GM12878 (cell line): Measurements from ENCODE around the gene ARHGAP26. TPM values are rescaled to one million over a fixed set of nuclear protein-coding genes. Genes with fewer than 3 reads are reported as not detected.

Experiments
- BHLHE40 ChIP-seq, 2 experiments: fragments of 450-650 bp in 1 of 2; IDR thresholded peaks; 2 replicates each; pipeline ENCODE4 v1.6.1; 2011 to 2017; ENCODE audit warnings: low read depth in 2 of 2, borderline replicate concordance in 1 of 2, improper control_type of control experiment in 1 of 2, low read length in 1 of 2, mild to moderate bottlenecking in 1 of 2
- CBFB ChIP-seq: IDR thresholded peaks from 2 replicates; pipeline ENCODE4 v1.6.1; 2016; ENCODE audit warnings: antibody characterized with exemption, low read depth
- EED ChIP-seq: sonication (generic); IDR thresholded peaks from 2 replicates; pipeline ENCODE4 v1.6.1; 2016; ENCODE audit warnings: antibody characterized with exemption, low read depth
- ETV6 ChIP-seq, 2 experiments: fragments of 450-650 bp in 1 of 2; IDR thresholded peaks in 1 of 2; conservative IDR thresholded peaks in 1 of 2; 2 replicates each; pipeline ENCODE4 v1.6.1; 2014; ENCODE audit warnings: antibody characterized with exemption in 1 of 2, borderline replicate concordance in 1 of 2, low read depth in 1 of 2, mild to moderate bottlenecking in 1 of 2, moderate library complexity in 1 of 2
- IRF4 ChIP-seq: IDR thresholded peaks from 2 replicates; pipeline ENCODE4 v1.6.1; 2011; ENCODE audit warnings: low read depth, low read length
- JUNB ChIP-seq: IDR thresholded peaks from 2 replicates; pipeline ENCODE4 v1.6.1; 2016; ENCODE audit warnings: antibody characterized with exemption, mild to moderate bottlenecking
- MEF2A ChIP-seq: IDR thresholded peaks from 2 replicates; pipeline ENCODE4 v1.6.1; 2011; ENCODE audit warnings: low read depth, mild to moderate bottlenecking, low read length, moderate library complexity; ENCODE audit not compliant: insufficient read depth
- NR2F1 ChIP-seq: fragments of 450-650 bp; conservative IDR thresholded peaks from 2 replicates; pipeline ENCODE4 v1.6.1; 2017; ENCODE audit warnings: mild to moderate bottlenecking
- RELA ChIP-seq: fragments of 450-650 bp; IDR thresholded peaks from 2 replicates; pipeline ENCODE4 v1.8.0; 2014; ENCODE audit warnings: borderline replicate concordance; ENCODE audit not compliant: partially characterized antibody
- SKIL ChIP-seq: fragments of 450-650 bp; IDR thresholded peaks from 2 replicates; pipeline ENCODE4 v1.6.1; 2017; ENCODE audit warnings: mild to moderate bottlenecking, low read depth, inconsistent platforms; ENCODE audit not compliant: poor library complexity, severe bottlenecking
- SUPT20H ChIP-seq: IDR thresholded peaks from 2 replicates; pipeline ENCODE4 v1.6.1; 2011; ENCODE audit warnings: low read depth, mild to moderate bottlenecking, low read length, moderate library complexity, borderline replicate concordance; ENCODE audit not compliant: control insufficient read depth
- TCF3 ChIP-seq: IDR thresholded peaks from 2 replicates; pipeline ENCODE4 v1.6.1; 2012; ENCODE audit warnings: low read depth, mild to moderate bottlenecking, low read length, borderline replicate concordance; ENCODE audit not compliant: insufficient read depth
- TCF7 ChIP-seq: IDR thresholded peaks from 2 replicates; pipeline ENCODE4 v1.6.1; 2014; ENCODE audit warnings: antibody characterized with exemption, borderline replicate concordance
- polyA plus RNA-seq, 11 experiments: library from polyadenylated mRNA; depleted of rRNA in 4 of 11; unstranded in 6 of 11; stranded (reverse) in 5 of 11; fragments of >200 nt; fragmentation: Nextera tagmentation in 4 of 11; fragmentation: Illumina TruSeq in 1 of 11; extraction: Ambion mirVana in 4 of 11; extraction: Trizol in 1 of 11; gene quantifications; 1 replicate in 1 of 11; 2 replicates in 10 of 11; pipeline versions ENCODE4 v1.2.1 to v1.2.3, GENCODE V29; 2011 to 2016; ENCODE audit warnings: inconsistent platforms in 2 of 11, missing spikeins in 2 of 11, low read depth in 1 of 11
- total RNA-seq, 4 experiments: library from RNA; depleted of rRNA in 3 of 4; stranded (reverse); fragments of >200 nt in 3 of 4; fragmentation: Illumina TruSeq in 1 of 4; extraction: Trizol in 1 of 4; gene quantifications; 2 replicates each; pipeline versions ENCODE4 v1.2.1 to v1.2.3, GENCODE V29; 2013 to 2021
- TF ChIP-seq, protein P1 (sequence below): IDR thresholded peaks from 2 replicates; pipeline ENCODE4 v1.6.1; 2012; ENCODE audit warnings: improper control_type of control experiment, low read depth, low read length; ENCODE audit not compliant: insufficient replicate concordance
- TF ChIP-seq, protein P2 (sequence below): fragments of 450-650 bp; IDR thresholded peaks from 2 replicates; pipeline ENCODE4 v1.6.1; 2017; ENCODE audit warnings: mild to moderate bottlenecking, moderate library complexity
- TF ChIP-seq, protein P3 (sequence below): fragments of 450-650 bp; IDR thresholded peaks from 2 replicates; pipeline ENCODE4 v1.6.1; 2016; ENCODE audit warnings: mild to moderate bottlenecking

ARHGAP26 gene
- total and polyA plus RNA-seq, 10 of the 15 experiments (the other 5 are each of a cell fraction or from before 2014, with no cell fraction given) = 9.4 to 41.5 (median 19.3) TPM

DNA sequence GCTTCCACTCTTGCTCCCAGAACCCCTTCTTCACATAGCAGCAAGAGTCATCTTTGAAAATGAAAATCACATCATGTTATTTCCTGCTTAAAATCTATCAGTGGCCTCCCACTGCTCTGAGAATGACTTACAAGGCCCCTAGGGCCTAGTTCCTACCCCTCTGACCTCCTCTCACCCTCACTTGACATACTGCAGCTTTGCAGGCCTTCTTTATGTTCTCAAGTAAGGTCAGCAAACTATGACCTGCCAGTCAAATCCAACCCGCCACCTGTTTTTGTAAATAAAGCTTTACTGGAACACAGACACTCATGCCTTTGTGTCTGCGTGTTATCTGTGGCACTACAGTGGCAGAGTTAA is 447.6 kb downstream of the ARHGAP26 start (continued):
- peak in 1 of 2 experiments; percentile 9; a peak in 2 of 4 replicates for TF ChIP-seq BHLHE40 (IDR thresholded peaks at IDR 0.05; ENCODE audit: borderline replicate concordance in 1 of 2, low read depth in 2 of 2, low read length in 1 of 2)
- peak; percentile 52; the same call in 1 of the 2 replicates for TF ChIP-seq EED
- peak; percentile 58; the same call in 1 of the 2 replicates for TF ChIP-seq TCF3
- peak; percentile 74 for TF ChIP-seq JUNB
- peak; percentile 50; the same call in 1 of the 2 replicates for TF ChIP-seq CBFB
- TF ChIP-seq, protein P1, sequence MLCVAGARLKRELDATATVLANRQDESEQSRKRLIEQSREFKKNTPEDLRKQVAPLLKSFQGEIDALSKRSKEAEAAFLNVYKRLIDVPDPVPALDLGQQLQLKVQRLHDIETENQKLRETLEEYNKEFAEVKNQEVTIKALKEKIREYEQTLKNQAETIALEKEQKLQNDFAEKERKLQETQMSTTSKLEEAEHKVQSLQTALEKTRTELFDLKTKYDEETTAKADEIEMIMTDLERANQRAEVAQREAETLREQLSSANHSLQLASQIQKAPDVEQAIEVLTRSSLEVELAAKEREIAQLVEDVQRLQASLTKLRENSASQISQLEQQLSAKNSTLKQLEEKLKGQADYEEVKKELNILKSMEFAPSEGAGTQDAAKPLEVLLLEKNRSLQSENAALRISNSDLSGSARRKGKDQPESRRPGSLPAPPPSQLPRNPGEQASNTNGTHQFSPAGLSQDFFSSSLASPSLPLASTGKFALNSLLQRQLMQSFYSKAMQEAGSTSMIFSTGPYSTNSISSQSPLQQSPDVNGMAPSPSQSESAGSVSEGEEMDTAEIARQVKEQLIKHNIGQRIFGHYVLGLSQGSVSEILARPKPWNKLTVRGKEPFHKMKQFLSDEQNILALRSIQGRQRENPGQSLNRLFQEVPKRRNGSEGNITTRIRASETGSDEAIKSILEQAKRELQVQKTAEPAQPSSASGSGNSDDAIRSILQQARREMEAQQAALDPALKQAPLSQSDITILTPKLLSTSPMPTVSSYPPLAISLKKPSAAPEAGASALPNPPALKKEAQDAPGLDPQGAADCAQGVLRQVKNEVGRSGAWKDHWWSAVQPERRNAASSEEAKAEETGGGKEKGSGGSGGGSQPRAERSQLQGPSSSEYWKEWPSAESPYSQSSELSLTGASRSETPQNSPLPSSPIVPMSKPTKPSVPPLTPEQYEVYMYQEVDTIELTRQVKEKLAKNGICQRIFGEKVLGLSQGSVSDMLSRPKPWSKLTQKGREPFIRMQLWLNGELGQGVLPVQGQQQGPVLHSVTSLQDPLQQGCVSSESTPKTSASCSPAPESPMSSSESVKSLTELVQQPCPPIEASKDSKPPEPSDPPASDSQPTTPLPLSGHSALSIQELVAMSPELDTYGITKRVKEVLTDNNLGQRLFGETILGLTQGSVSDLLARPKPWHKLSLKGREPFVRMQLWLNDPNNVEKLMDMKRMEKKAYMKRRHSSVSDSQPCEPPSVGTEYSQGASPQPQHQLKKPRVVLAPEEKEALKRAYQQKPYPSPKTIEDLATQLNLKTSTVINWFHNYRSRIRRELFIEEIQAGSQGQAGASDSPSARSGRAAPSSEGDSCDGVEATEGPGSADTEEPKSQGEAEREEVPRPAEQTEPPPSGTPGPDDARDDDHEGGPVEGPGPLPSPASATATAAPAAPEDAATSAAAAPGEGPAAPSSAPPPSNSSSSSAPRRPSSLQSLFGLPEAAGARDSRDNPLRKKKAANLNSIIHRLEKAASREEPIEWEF = peak; percentile 80
- TF ChIP-seq, protein P2, sequence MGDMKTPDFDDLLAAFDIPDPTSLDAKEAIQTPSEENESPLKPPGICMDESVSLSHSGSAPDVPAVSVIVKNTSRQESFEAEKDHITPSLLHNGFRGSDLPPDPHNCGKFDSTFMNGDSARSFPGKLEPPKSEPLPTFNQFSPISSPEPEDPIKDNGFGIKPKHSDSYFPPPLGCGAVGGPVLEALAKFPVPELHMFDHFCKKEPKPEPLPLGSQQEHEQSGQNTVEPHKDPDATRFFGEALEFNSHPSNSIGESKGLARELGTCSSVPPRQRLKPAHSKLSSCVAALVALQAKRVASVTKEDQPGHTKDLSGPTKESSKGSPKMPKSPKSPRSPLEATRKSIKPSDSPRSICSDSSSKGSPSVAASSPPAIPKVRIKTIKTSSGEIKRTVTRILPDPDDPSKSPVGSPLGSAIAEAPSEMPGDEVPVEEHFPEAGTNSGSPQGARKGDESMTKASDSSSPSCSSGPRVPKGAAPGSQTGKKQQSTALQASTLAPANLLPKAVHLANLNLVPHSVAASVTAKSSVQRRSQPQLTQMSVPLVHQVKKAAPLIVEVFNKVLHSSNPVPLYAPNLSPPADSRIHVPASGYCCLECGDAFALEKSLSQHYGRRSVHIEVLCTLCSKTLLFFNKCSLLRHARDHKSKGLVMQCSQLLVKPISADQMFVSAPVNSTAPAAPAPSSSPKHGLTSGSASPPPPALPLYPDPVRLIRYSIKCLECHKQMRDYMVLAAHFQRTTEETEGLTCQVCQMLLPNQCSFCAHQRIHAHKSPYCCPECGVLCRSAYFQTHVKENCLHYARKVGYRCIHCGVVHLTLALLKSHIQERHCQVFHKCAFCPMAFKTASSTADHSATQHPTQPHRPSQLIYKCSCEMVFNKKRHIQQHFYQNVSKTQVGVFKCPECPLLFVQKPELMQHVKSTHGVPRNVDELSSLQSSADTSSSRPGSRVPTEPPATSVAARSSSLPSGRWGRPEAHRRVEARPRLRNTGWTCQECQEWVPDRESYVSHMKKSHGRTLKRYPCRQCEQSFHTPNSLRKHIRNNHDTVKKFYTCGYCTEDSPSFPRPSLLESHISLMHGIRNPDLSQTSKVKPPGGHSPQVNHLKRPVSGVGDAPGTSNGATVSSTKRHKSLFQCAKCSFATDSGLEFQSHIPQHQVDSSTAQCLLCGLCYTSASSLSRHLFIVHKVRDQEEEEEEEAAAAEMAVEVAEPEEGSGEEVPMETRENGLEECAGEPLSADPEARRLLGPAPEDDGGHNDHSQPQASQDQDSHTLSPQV = peak; percentile 32; the same call in 1 of the 2 replicates
- peak in 1 of 2 experiments; percentile 82; a peak in 2 of 4 replicates for TF ChIP-seq ETV6 (conservative IDR thresholded peaks at IDR 0.05 in 1 of 2, IDR thresholded peaks at IDR 0.05 in 1 of 2; ENCODE audit: borderline replicate concordance in 1 of 2, low read depth in 1 of 2)
- no peak for TF ChIP-seq MEF2A
- TF ChIP-seq RELA = no peak
- TF ChIP-seq IRF4 = peak; percentile 37; the same call in 1 of the 2 replicates
- no peak for TF ChIP-seq TCF7
- peak; percentile 95 for TF ChIP-seq NR2F1
- TF ChIP-seq, protein P3, sequence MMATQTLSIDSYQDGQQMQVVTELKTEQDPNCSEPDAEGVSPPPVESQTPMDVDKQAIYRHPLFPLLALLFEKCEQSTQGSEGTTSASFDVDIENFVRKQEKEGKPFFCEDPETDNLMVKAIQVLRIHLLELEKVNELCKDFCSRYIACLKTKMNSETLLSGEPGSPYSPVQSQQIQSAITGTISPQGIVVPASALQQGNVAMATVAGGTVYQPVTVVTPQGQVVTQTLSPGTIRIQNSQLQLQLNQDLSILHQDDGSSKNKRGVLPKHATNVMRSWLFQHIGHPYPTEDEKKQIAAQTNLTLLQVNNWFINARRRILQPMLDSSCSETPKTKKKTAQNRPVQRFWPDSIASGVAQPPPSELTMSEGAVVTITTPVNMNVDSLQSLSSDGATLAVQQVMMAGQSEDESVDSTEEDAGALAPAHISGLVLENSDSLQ = peak; percentile 94
- TF ChIP-seq SKIL = peak; percentile 33
- no peak for TF ChIP-seq SUPT20H
